Thyroid gland (tissue), 4 donors: Measurements from ENCODE around the gene ARHGAP15. TPM values are rescaled to one million over a fixed set of nuclear protein-coding genes. Genes with fewer than 3 reads are reported as not detected.

Source experiments
- DNase-seq, 2 donors: peaks; one replicate each; pipeline ENCODE4 v3.0.0-alpha.2; 2019
- H3K27ac ChIP-seq, 3 donors: fragments of 200-600 bp; sonication (generic); 1 replicate in 2 of 3; 2 replicates in 1 of 3; pipeline ENCODE4 v1.5.1; 2016 to 2019; ENCODE audit warnings: mild to moderate bottlenecking in 1 of 3, moderate library complexity in 1 of 3
- H3K27me3 ChIP-seq: fragments of 200-600 bp; sonication (generic); one replicate; pipeline ENCODE4 v1.5.1; 2019
- H3K36me3 ChIP-seq, 2 donors: fragments of 200-600 bp; sonication (generic); one replicate each; pipeline ENCODE4 v1.5.1; 2016 to 2019
- H3K4me1 ChIP-seq, 2 donors: fragments of 200-600 bp; sonication (generic); one replicate each; pipeline ENCODE4 v1.5.1; 2017 to 2019
- H3K4me3 ChIP-seq, 3 donors: fragments of 200-600 bp; sonication (generic); replicated peaks in 1 of 3; 1 replicate in 2 of 3; 2 replicates in 1 of 3; pipeline ENCODE4 v1.5.1; 2016; ENCODE audit warnings: mild to moderate bottlenecking in 1 of 3
- H3K9me3 ChIP-seq: fragments of 200-600 bp; sonication (generic); one replicate; pipeline ENCODE4 v1.5.1; 2017
- CTCF ChIP-seq, 6 experiments: fragments of 200-600 bp in 3 of 6; fragments of 450-650 bp in 3 of 6; sonication (generic) in 3 of 6; IDR thresholded peaks; one replicate each; pipeline ENCODE4 v1.5.1; 2016 to 2019; ENCODE audit warnings: antibody characterized with exemption in 6 of 6, mild to moderate bottlenecking in 2 of 6, inconsistent platforms in 1 of 6, moderate library complexity in 1 of 6
- POLR2A ChIP-seq, 2 donors: fragments of 450-650 bp; IDR thresholded peaks; one replicate each; pipeline ENCODE4 v1.6.1; 2017; ENCODE audit warnings: antibody characterized with exemption in 2 of 2, mild to moderate bottlenecking in 2 of 2, moderate library complexity in 1 of 2
- WGBS, 2 donors: methylation state at CpG; one replicate each; pipeline ENCODE4 v1.1.5; 2017; 5-methylcytosine and 5-hydroxymethylcytosine counted together
- intact Hi-C: fragments of 100-400 bp; cut with DNase I; formaldehyde crosslinking; loops from one replicate; pipeline ENCODE4 v1.15.1; 2023
- total RNA-seq, 4 donors: library from RNA; depleted of rRNA; stranded (reverse); fragments of >200 nt; gene quantifications; one replicate each; pipeline ENCODE4 v1.2.3, GENCODE V29; 2016

The ARHGAP15 gene
- total RNA-seq, 4 donors from 2014 or later = 9.8 to 24.4 (median 11.9) TPM

GRCh38 chr2:143121079-143121478, 8.1 kb upstream of the ARHGAP15 start:
- no peak overlapping the region for H3K4me3 ChIP-seq

GRCh38 chr2:143121957-143122356, 7.3 kb upstream of the ARHGAP15 start:
- Histone ChIP-seq H3K27ac (no peak overlapping the region), H3K9me3 (no peaks in the 10 kb centered on the region), H3K4me3 (no peak overlapping the region), H3K36me3 (no peaks in the 10 kb centered on the region), H3K27me3 (no peaks in the 10 kb centered on the region), H3K4me1 (no peaks in the 10 kb centered on the region)
- DNase-seq = no peak
- TF ChIP-seq POLR2A (IDR thresholded peaks at IDR 0.05) (no peak), CTCF (IDR thresholded peaks at IDR 0.05) (no peak)
- intact Hi-C loops = no loop called here
- WGBS, 2 donors = 88 to 98% methylated on average over 2 of the region's 2 CpGs

More at GRCh38 chr2:143121079-143121478, 8.1 kb upstream of the ARHGAP15 start:
- Histone ChIP-seq H3K36me3 (no peaks in the 10 kb centered on the region), H3K27ac (no peak overlapping the region), H3K27me3 (no peaks in the 10 kb centered on the region), H3K9me3 (no peaks in the 10 kb centered on the region), H3K4me1 (no peaks in the 10 kb centered on the region)
- no peak for DNase-seq
- 67 to 80% methylated on average over 1 of the region's 1 CpG for WGBS, 2 donors
- TF ChIP-seq POLR2A (IDR thresholded peaks at IDR 0.05) (no peak), CTCF (IDR thresholded peaks at IDR 0.05) (no peak)
- intact Hi-C loops = no loop called here

- 44 to 47% methylated on average over 4 of the region's 4 CpGs for WGBS, 2 donors
- intact Hi-C loops = no loop called here
- Histone ChIP-seq H3K4me1 (no peaks in the 10 kb centered on the region), H3K36me3 (no peaks in the 10 kb centered on the region), H3K4me3 (no peak overlapping the region), H3K27ac (no peak overlapping the region), H3K27me3 (no peaks in the 10 kb centered on the region), H3K9me3 (no peaks in the 10 kb centered on the region)
- no peak for TF ChIP-seq CTCF (IDR thresholded peaks at IDR 0.05)
- TF ChIP-seq POLR2A (IDR thresholded peaks at IDR 0.05) = no peak
- DNase-seq = no peak
These were observed 5.3 kb upstream of the ARHGAP15 start for GRCh38 chr2:143123911-143124310.

GRCh38 chr2:143124445-143124844, 4.8 kb upstream of the ARHGAP15 start:
- TF ChIP-seq POLR2A (IDR thresholded peaks at IDR 0.05) (no peak), CTCF (IDR thresholded peaks at IDR 0.05) (no peak)
- intact Hi-C loops = no loop called here
- Histone ChIP-seq H3K27me3 (no peaks in the 10 kb centered on the region), H3K9me3 (no peaks in the 10 kb centered on the region), H3K4me3 (no peak overlapping the region), H3K27ac (no peak overlapping the region), H3K4me1 (no peaks in the 10 kb centered on the region), H3K36me3 (no peaks in the 10 kb centered on the region)
- no peak for DNase-seq
- WGBS, 2 donors = 82 to 89% methylated on average over 2 of the region's 2 CpGs

- DNase-seq = no peak
- H3K9me3 ChIP-seq = no peaks in the 10 kb centered on the region
- 83 to 85% methylated on average over 2 of the region's 2 CpGs for WGBS, 2 donors
- no peak overlapping the region for H3K27ac ChIP-seq
- no peak overlapping the region for H3K4me3 ChIP-seq
- TF ChIP-seq CTCF (IDR thresholded peaks at IDR 0.05) (no peak), POLR2A (IDR thresholded peaks at IDR 0.05) (no peak)
- intact Hi-C loops = no loop called here
- no peaks in the 10 kb centered on the region for H3K27me3 ChIP-seq
- no peaks in the 10 kb centered on the region for H3K4me1 ChIP-seq
- H3K36me3 ChIP-seq = no peaks in the 10 kb centered on the region
These were observed 3.5 kb upstream of the ARHGAP15 start for GRCh38 chr2:143125717-143126116.
